Astrocyte of the spinal cord (primary cell): ENCODE measurements around the gene COX20.

Experiments used
- DNase-seq: peaks from one replicate; pipeline ENCODE4 v3.0.0; 2011; ENCODE audit warnings: low read depth, low spot score
- H3K4me3 ChIP-seq: 2 replicates; pipeline ENCODE4 v1.5.1; 2011; ENCODE audit warnings: low read depth, mild to moderate bottlenecking, low read length, moderate library complexity
- CTCF ChIP-seq: IDR thresholded peaks from 2 replicates; pipeline ENCODE4 v1.5.1; 2012; ENCODE audit warnings: low read depth, mild to moderate bottlenecking, low read length, inconsistent platforms
- in situ Hi-C: cut with HindIII; loops from 2 replicates; pipeline ENCODE4 v1.10.0; 2017; ENCODE audit warnings: low sequenced_read_pairs

The COX20 gene

GRCh38 chr1:244835276-244836134 is at the start of gene COX20:
TSS of gene COX20 (plus strand) at chr1:244835658. CDS start at chr1:244835715, 57 bp downstream.
- in situ Hi-C loops, result no loop called here

GRCh38 chr1:244788493-244789275 is 46.8 kb upstream of the COX20 start:
- DNase-seq, result no peak
- H3K4me3 ChIP-seq, result no peak overlapping the region
- no peak for TF ChIP-seq CTCF
- in situ Hi-C loops, result no loop called here

More at GRCh38 chr1:244835276-244836134, at the start of gene COX20:
- peak; percentile 93 for DNase-seq
- no peak for TF ChIP-seq CTCF
- peak within 1 kb of the TSS; percentile 85 for H3K4me3 ChIP-seq

- no peak for TF ChIP-seq CTCF
- DNase-seq, result no peak
- no peak overlapping the region for H3K4me3 ChIP-seq
- in situ Hi-C loops, result no loop called here
Measured at GRCh38 chr1:244789276-244789580, 46.2 kb upstream of the COX20 start.

- TF ChIP-seq CTCF, result no peak
- no peak for DNase-seq
- in situ Hi-C loops, result no loop called here
- H3K4me3 ChIP-seq, result no peak overlapping the region
Measured at GRCh38 chr1:244789731-244790130, 45.7 kb upstream of the COX20 start.

GRCh38 chr1:244791061-244791460 is 44.4 kb upstream of the COX20 start:
- TF ChIP-seq CTCF, result no peak
- H3K4me3 ChIP-seq, result no peak overlapping the region
- in situ Hi-C loops, result no loop called here
- DNase-seq, result no peak

GRCh38 chr1:244792188-244792850 is 43.1 kb upstream of the COX20 start:
- no peak for TF ChIP-seq CTCF

More at GRCh38 chr1:244792188-244792850, 43.1 kb upstream of the COX20 start:
- no peak overlapping the region for H3K4me3 ChIP-seq
- DNase-seq, result no peak
- in situ Hi-C loops, result no loop called here
